ENCODE measurements around the gene NDFIP1.

Gene NDFIP1

GRCh38 chr5:142118155-142118686 is 9.6 kb downstream of the NDFIP1 start:
- FAIRE-seq, result no peak
- TF ChIP-seq CTCF (IDR thresholded peaks at IDR 0.05; ENCODE audit: insufficient read depth, missing control alignments), result no peak

GRCh38 chr5:142119051-142119625 is 10.6 kb downstream of the NDFIP1 start:
- TF ChIP-seq CTCF (IDR thresholded peaks at IDR 0.05; ENCODE audit: insufficient read depth, missing control alignments), result no peak
- no peak for DNase-seq (ENCODE audit: insufficient read length, low spot score)
- no peak for FAIRE-seq

More at GRCh38 chr5:142118155-142118686, 9.6 kb downstream of the NDFIP1 start:
- no peak for DNase-seq (ENCODE audit: insufficient read length, low spot score)

GRCh38 chr5:142120247-142120935 is 11.8 kb downstream of the NDFIP1 start:
- TF ChIP-seq CTCF (IDR thresholded peaks at IDR 0.05; ENCODE audit: insufficient read depth, missing control alignments), result no peak
- DNase-seq (ENCODE audit: insufficient read length, low spot score), result no peak
- FAIRE-seq, result no peak

DNA sequence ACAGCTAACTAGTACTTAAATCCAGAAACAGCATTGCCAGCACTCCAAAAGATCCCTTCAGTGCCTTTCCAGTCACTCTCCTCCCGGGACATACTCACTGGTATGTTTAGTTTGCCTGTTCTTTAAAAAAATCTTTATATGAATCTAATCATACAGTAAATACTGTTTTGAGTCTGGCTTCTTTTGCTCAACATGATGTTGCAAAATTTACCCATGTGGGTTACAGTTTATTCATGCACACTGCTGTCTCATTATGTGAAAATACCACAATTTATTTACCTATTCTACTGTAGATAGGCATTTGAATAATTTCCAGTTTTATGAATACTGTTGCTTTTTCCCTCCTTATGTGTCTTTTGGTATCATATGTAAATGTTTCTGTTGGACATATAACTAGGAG is 13.5 kb downstream of the NDFIP1 start:
- no peak for TF ChIP-seq CTCF (IDR thresholded peaks at IDR 0.05; ENCODE audit: insufficient read depth, missing control alignments)
- no peak for DNase-seq (ENCODE audit: insufficient read length, low spot score)
- FAIRE-seq, result no peak

DNA sequence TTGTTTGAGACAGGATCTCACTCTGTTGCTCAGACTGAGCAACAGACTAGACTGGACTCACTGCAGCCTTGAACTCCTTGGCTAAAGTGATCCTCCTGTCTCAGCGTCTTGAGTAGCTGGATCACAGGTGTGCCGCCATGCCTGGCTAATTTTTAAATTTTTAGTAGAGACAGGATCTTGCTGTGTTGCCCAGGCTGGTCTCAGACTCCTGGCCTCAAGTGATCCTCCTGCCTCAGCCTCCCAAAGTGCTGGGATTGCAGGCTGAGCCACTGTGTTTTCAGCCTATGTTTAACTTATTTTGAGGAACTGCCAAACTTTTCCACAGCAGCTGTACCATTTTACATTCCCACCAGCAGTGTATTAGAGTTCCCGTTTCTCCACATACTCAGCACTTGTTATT is 16.8 kb downstream of the NDFIP1 start:
- FAIRE-seq (no peak), DNase-seq (ENCODE audit: insufficient read length, low spot score) (no peak)
- TF ChIP-seq CTCF (IDR thresholded peaks at IDR 0.05; ENCODE audit: insufficient read depth, missing control alignments), result no peak

GRCh38 chr5:142125963-142126362 is 17.4 kb downstream of the NDFIP1 start:
- DNase-seq (ENCODE audit: insufficient read length, low spot score) (no peak), FAIRE-seq (no peak)
- TF ChIP-seq CTCF (IDR thresholded peaks at IDR 0.05; ENCODE audit: insufficient read depth, missing control alignments), result no peak

DNA sequence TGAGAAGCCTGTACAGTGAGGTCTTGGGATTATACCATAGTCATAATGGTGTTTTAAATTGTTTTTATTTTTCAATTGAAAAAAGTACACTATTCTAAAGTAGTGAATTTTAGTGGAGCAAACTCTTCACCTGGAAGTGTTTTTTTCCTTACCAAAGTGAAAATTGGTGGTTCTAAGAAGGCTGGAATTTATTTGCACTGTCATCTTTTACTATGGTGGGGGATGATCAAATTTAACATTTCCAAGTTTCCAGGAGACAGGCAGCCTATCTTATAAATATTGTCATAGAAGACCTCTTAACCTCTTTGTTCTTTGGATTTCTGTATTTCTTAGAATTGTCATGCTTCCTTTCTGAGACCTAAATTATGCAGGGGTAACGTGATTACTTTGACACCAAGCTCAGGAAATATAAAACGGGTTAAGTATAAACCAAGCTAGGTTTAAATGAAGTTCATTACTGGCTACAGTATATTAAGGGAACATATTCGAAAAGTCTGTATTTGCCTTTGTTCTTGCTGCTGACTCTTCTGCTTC is 20.2 kb downstream of the NDFIP1 start:
- TF ChIP-seq CTCF (IDR thresholded peaks at IDR 0.05; ENCODE audit: insufficient read depth, missing control alignments), result no peak
- FAIRE-seq (no peak), DNase-seq (ENCODE audit: insufficient read length, low spot score) (no peak)

All from D721Med (cell line).